ENCODE results near the gene CCDC3. TPM values are rescaled to one million over a fixed set of nuclear protein-coding genes. Genes with fewer than 3 reads are reported as not detected.

Gene CCDC3
- total RNA-seq, 1 donor from 2014 or later, result 0.66 TPM

Other genes starting within 250 kb of the CCDC3 start
- gene OPTN, start 98.5 kb upstream of the CCDC3 start, total RNA-seq, result 59.9 and 83.0 TPM in 2 replicates
- 11.5 and 23.9 TPM in 2 replicates for gene MCM10, start 159.8 kb upstream of the CCDC3 start, total RNA-seq
- not detected in 2 replicates for gene UCMA, start 232.7 kb upstream of the CCDC3 start, total RNA-seq